Adrenal gland (tissue), 5 donors: Measurements from ENCODE around the gene CRB3.
A peak's percentile ranks its signal among the peaks of the same experiment; 100 is the strongest.

Experiments
- CTCF ChIP-seq, 6 experiments: fragments of 450-650 bp in 4 of 6; fragments of 200-600 bp in 2 of 6; sonication (generic) in 1 of 6; IDR thresholded peaks; 1 replicate in 5 of 6; 2 replicates in 1 of 6; pipeline versions ENCODE4 v1.5.1 to v1.8.0; 2016 to 2021; ENCODE audit warnings: antibody characterized with exemption in 6 of 6, mild to moderate bottlenecking in 2 of 6, moderate library complexity in 1 of 6
- POLR2A ChIP-seq, 2 donors: fragments of 450-650 bp; IDR thresholded peaks; one replicate each; pipeline ENCODE4 v1.6.1; 2017; ENCODE audit warnings: antibody characterized with exemption in 2 of 2, mild to moderate bottlenecking in 2 of 2, moderate library complexity in 1 of 2
- donor health status: DM: no; HTN: no; CAD: no.

GRCh38 chr19:6425732-6426620 lies 38.1 kb upstream of the CRB3 start:
- TF ChIP-seq CTCF (IDR thresholded peaks at IDR 0.05) (peak in 2 of 6 experiments; percentile 2 to 10), POLR2A (IDR thresholded peaks at IDR 0.05) (no peak)
